Uterus (tissue), 4 donors: Measurements from ENCODE around the gene LYPD3. TPM values are rescaled to one million over a fixed set of nuclear protein-coding genes. Genes with fewer than 3 reads are reported as not detected.

Experiments used
- DNase-seq, 2 donors: peaks; one replicate each; pipeline ENCODE4 v3.0.0-alpha.2; 2019 to 2020
- H3K27ac ChIP-seq, 2 donors: fragments of 200-600 bp; sonication (generic); 1 replicate in 1 of 2; 2 replicates in 1 of 2; pipeline ENCODE4 v1.5.1; 2016 to 2018
- H3K27me3 ChIP-seq, 2 donors: fragments of 200-600 bp; sonication (generic); one replicate each; pipeline ENCODE4 v1.5.1; 2018 to 2019; ENCODE audit warnings: control low read depth in 1 of 2
- H3K36me3 ChIP-seq, 2 donors: fragments of 200-600 bp; sonication (generic); one replicate each; pipeline ENCODE4 v1.5.1; 2019; ENCODE audit warnings: control low read depth in 1 of 2
- H3K4me1 ChIP-seq, 2 donors: fragments of 200-600 bp; sonication (generic); one replicate each; pipeline ENCODE4 v1.5.1; 2018 to 2019; ENCODE audit warnings: control low read depth in 1 of 2
- H3K4me3 ChIP-seq, 2 donors: fragments of 200-600 bp; sonication (generic); 1 replicate in 1 of 2; 2 replicates in 1 of 2; pipeline ENCODE4 v1.5.1; 2018 to 2019; ENCODE audit warnings: mild to moderate bottlenecking in 1 of 2
- H3K9me3 ChIP-seq, 2 donors: fragments of 200-600 bp; sonication (generic); one replicate each; pipeline ENCODE4 v1.5.1; 2019; ENCODE audit warnings: control low read depth in 1 of 2
- CTCF ChIP-seq, 4 experiments: fragments of 200-600 bp in 2 of 4; fragments of 450-650 bp in 2 of 4; sonication (generic) in 2 of 4; IDR thresholded peaks; one replicate each; pipeline ENCODE4 v1.5.1; 2016 to 2019; ENCODE audit warnings: antibody characterized with exemption in 4 of 4, mild to moderate bottlenecking in 2 of 4, moderate library complexity in 1 of 4
- POLR2A ChIP-seq, 2 donors: fragments of 450-650 bp; IDR thresholded peaks; one replicate each; pipeline ENCODE4 v1.6.1; 2016; ENCODE audit warnings: antibody characterized with exemption in 2 of 2, mild to moderate bottlenecking in 1 of 2, moderate library complexity in 1 of 2
- intact Hi-C: fragments of 100-400 bp; cut with DNase I; formaldehyde crosslinking; loops from one replicate; pipeline ENCODE4 v1.15.1; 2023; ENCODE audit warnings: low total_unique reads
- total RNA-seq, 4 donors: library from RNA; depleted of rRNA in 3 of 4; stranded (reverse); fragments of >200 nt in 3 of 4; gene quantifications; one replicate each; pipeline versions ENCODE4 v1.1.0 to v1.2.4, GENCODE V29; 2014 to 2023
- donor health status: DM: yes; HTN: yes; CAD: no.

LYPD3 gene
- total RNA-seq, 4 donors from 2014 or later = 0.28 to 2.4 TPM; not detected in 2

GRCh38 chr19:43486412-43486811 lies 21.0 kb upstream of the LYPD3 start:
- no peak for TF ChIP-seq CTCF (IDR thresholded peaks at IDR 0.05)
- no peak for TF ChIP-seq POLR2A (IDR thresholded peaks at IDR 0.05)
- H3K4me3 ChIP-seq = no peak overlapping the region
- H3K27me3 ChIP-seq = no peaks in the 10 kb centered on the region
- H3K27ac ChIP-seq = no peak overlapping the region
- H3K9me3 ChIP-seq = no peaks in the 10 kb centered on the region
- H3K36me3 ChIP-seq = no peaks in the 10 kb centered on the region
- intact Hi-C loops = no loop called here
- no peaks in the 10 kb centered on the region for H3K4me1 ChIP-seq
- no peak for DNase-seq

- intact Hi-C loops = no loop called here
- TF ChIP-seq POLR2A (IDR thresholded peaks at IDR 0.05) (no peak), CTCF (IDR thresholded peaks at IDR 0.05) (no peak)
- Histone ChIP-seq H3K36me3 (no peaks in the 10 kb centered on the region), H3K9me3 (no peaks in the 10 kb centered on the region), H3K4me1 (no peaks in the 10 kb centered on the region), H3K27ac (no peak overlapping the region), H3K4me3 (no peak overlapping the region), H3K27me3 (no peaks in the 10 kb centered on the region)
- no peak for DNase-seq
Observed at GRCh38 chr19:43485951-43486350, 20.5 kb upstream of the LYPD3 start.

- Histone ChIP-seq H3K9me3 (no peaks in the 10 kb centered on the region), H3K4me3 (no peak overlapping the region), H3K36me3 (no peaks in the 10 kb centered on the region), H3K27ac (no peak overlapping the region), H3K4me1 (no peaks in the 10 kb centered on the region), H3K27me3 (no peaks in the 10 kb centered on the region)
- DNase-seq = no peak
- no peak for TF ChIP-seq CTCF (IDR thresholded peaks at IDR 0.05)
- TF ChIP-seq POLR2A (IDR thresholded peaks at IDR 0.05) = no peak
- intact Hi-C loops = no loop called here
Observed at GRCh38 chr19:43483281-43483680, 17.9 kb upstream of the LYPD3 start.

GRCh38 chr19:43482193-43482592 lies 16.8 kb upstream of the LYPD3 start:
- no peak overlapping the region for H3K27ac ChIP-seq
- no peaks in the 10 kb centered on the region for H3K27me3 ChIP-seq
- no peaks in the 10 kb centered on the region for H3K4me1 ChIP-seq
- no peak for DNase-seq
- TF ChIP-seq POLR2A (IDR thresholded peaks at IDR 0.05) = no peak
- no peak for TF ChIP-seq CTCF (IDR thresholded peaks at IDR 0.05)
- H3K9me3 ChIP-seq = no peaks in the 10 kb centered on the region
- no peak overlapping the region for H3K4me3 ChIP-seq
- intact Hi-C loops = no loop called here
- no peaks in the 10 kb centered on the region for H3K36me3 ChIP-seq

GRCh38 chr19:43481701-43482100 lies 16.3 kb upstream of the LYPD3 start:
- TF ChIP-seq CTCF (IDR thresholded peaks at IDR 0.05) (no peak), POLR2A (IDR thresholded peaks at IDR 0.05) (no peak)
- Histone ChIP-seq H3K27ac (no peak overlapping the region), H3K4me1 (no peaks in the 10 kb centered on the region), H3K36me3 (no peaks in the 10 kb centered on the region), H3K27me3 (no peaks in the 10 kb centered on the region), H3K4me3 (no peak overlapping the region), H3K9me3 (no peaks in the 10 kb centered on the region)
- no peak for DNase-seq
- intact Hi-C loops = no loop called here
